Mesenteric fat pad (tissue), 1 donor: Measurements from ENCODE around the gene ALS2CL. TPM values are rescaled to one million over a fixed set of nuclear protein-coding genes. Genes with fewer than 3 reads are reported as not detected.
"Not testable (repeated sequence)": the region's sequence is repeated elsewhere in the genome, so short reads cannot be mapped to it uniquely, and the experiment has no call there.

Experiments
- DNase-seq: peaks from one replicate; pipeline ENCODE4 v3.0.0-alpha.2; 2020; ENCODE audit warnings: low spot score
- total RNA-seq: library from RNA; stranded (reverse); fragmentation: NEBNext Ultra II Directional; extraction: Animal tissue kit (Norgen Biotek cat#: 25700); gene quantifications from one replicate; pipeline ENCODE4 v1.2.1, GENCODE V29; 2021
- donor health status: DM: yes; HTN: yes; CAD: no.

Gene ALS2CL
- total RNA-seq, 1 donor from 2014 or later, result 8.4 TPM

- no peak for DNase-seq
Measured at GRCh38 chr3:46705022-46705530, 11.6 kb upstream of the ALS2CL start.

DNA sequence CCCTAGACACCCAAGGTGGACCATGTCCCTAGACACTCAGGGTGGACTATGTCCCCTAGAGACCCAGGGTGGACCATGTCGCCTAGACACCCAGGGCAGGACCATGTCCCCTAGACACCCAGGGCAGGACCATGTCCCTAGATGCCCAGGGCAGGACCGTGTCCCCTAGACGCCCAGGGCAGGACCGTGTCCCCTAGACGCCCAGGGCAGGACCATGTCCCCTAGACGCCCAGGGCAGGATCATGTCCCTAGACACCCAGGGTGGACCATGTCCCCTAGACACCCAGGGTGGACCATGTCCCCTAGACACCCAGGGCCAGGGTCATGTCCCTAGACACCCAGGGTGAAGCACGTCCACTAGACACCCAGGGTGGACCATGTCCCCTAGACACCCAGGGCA lies 10.9 kb upstream of the ALS2CL start:
- not testable (repeated sequence) for DNase-seq

- no peak for DNase-seq
Measured at GRCh38 chr3:46703013-46703520, 9.6 kb upstream of the ALS2CL start.

- DNase-seq, result no peak
Measured at GRCh38 chr3:46702246-46703012, 8.9 kb upstream of the ALS2CL start.

DNA sequence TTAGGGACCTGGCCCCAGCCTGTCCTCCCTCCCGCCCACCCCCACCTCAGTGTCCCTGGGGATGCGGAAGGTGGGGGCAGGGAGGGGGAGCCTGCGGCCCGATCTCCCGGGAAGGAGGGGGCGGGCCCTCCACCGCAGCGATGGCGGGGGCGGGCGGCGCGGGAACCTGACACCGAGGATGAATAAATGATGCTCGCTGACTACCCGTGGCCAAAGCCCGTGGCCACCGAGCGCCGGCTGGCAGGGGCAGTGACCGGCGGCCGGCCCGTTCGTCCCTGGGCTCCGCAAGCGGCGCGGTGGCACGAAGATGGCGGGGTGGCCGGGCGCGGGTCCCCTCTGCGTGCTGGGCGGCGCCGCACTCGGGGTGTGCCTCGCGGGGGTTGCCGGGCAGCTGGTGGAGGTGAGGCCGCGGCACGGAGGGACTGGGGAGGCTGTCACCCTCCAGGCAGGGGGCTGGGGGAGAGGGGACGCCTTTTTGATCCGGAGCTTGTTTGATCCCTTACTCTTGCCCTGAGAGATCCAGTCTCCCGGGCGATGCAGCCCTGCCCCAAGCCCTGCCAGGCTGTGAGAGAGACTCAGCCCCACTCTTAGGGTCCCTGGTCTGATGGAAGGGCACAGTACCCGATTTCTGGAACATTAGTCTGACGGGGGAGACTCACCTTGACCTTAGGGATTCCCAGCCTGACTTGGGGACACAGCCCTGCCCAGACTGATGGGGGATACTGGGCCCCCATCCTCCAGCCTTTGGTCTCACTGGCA lies 7.9 kb upstream of the ALS2CL start, which contains the start of gene TMIE:
TMIE (plus strand) TSS at position 212 of the 759 bp plus-strand sequence; CDS start at position 308, 96 bp downstream.
- no peak for DNase-seq

DNA sequence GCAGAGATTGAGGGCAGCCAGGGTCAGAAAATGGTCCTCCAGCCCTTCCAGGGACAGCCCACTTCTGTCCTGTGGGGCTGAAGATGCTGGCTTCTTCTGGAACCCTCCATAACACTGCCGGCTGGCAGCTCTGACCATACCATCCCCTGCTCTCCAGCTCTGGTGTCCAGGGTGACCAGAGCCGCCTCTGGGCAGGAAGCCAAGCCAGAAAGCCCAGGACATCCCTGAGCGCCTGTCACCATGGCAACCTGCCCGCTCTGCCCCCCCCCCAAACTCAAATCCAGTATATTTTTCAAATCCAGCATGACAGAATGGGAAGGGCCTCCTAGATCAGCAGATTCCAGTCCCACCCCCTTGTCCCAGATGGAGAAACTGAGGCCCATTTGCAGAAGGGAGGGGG lies 7.3 kb upstream of the ALS2CL start:
- no peak for DNase-seq

DNA sequence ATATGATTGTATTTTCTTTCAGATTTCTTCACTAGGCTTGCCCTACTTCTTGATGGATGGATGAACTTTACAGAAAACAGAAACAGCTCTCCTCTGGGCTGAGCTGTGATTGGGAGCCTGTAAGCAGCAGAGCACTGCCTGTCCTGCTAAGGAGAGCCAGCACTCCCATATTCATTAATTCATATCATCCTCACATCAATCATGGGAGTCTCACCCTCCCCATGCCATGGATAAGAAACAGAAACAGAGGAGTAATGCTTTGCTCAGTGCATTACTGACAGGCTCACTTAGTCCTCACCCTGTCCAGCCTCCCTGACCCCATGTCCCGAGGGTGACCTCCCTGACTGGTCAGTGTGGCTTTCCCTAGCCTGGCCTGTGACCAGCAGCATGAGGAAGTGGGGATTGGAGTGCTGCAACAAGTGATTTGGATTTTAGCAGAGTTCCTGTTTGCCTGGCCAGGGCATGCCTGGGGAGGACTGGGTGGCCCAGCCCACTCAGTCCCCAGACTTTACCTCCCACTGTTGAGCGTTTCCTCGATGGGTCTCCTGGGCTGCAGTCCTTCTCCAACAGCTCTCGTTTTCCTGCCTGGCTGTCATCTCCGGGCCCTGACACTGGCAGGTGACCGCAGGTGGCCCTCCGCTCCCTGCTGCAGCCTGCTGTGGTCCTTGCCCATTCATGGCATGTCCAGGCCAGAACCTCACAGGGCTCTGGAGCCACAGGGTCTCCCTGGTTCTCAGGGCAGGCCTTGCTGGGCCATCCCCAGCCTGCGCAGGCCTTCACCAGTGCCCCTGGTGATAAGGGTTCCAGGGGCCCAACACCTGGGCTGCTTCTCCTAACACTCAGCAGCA lies 6.4 kb upstream of the ALS2CL start:
- DNase-seq, result no peak

GRCh38 chr3:46695962-46696894 lies 2.7 kb upstream of the ALS2CL start:
- no peak for DNase-seq

GRCh38 chr3:46695177-46695961 lies 1.9 kb upstream of the ALS2CL start:
- DNase-seq, result no peak

GRCh38 chr3:46694520-46694919 lies 1.0 kb upstream of the ALS2CL start:
- no peak for DNase-seq

DNA sequence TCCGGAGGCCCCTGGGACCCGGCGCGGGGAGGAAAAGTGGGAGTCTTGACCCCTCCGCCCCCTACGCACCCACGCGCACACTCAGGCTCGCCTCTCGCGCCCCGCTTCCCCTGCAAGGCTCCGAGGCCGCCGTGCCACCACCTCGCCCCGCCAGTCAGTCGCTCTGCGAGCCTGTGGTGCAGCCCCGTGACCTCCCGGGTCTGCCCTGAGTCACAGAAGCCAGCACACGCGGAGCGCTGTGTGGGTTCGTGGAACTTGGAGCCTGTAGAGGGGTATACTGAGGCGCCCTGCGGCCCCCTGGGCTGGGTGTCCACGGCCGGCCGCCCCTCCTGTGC lies 380 bp upstream of the ALS2CL start:
- no peak for DNase-seq

DNA sequence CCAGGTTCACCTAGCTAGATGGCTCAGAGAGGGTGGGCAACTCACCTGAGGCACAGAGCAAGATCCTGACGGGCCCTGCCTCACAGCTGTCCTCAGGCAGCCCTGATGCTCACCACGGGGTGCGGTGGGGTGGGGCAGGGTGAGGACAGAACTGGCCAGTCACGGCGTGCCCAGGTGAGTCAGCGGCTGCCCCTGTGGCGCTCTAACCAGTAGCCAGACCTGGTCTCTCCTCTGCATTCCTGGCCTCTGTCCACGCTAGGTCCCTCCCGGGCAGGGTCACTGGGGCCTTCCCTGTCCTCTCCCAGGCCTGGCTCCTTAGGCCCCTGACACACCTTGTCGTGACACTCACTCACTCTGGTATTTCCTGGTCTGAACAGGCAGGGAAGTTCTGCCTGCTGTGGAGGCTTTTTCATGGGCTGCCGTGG lies 901 bp downstream of the ALS2CL start:
- DNase-seq, result no peak

DNA sequence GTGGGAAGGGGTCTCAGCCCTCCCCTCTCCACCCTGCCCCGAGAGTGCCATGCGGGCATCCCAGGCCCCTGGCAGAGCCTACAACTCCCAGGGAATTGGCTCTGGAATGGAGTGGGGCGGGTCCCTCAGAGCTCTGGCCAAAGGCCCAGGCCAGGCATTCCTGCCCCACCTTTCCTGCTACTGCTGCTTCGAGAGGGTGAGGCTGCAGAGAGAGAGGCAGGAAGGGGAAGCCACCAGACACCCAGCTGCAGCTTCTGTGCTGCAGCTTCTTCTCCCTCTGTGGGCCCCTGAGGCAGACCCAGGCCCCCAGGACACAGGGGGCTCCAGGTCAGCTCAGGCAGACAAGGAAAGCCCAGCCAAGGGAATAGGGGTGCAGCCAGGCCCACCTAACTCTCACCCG lies 2.7 kb downstream of the ALS2CL start:
- no peak for DNase-seq

GRCh38 chr3:46685446-46685845 lies 8.0 kb downstream of the ALS2CL start:
- DNase-seq, result no peak

DNA sequence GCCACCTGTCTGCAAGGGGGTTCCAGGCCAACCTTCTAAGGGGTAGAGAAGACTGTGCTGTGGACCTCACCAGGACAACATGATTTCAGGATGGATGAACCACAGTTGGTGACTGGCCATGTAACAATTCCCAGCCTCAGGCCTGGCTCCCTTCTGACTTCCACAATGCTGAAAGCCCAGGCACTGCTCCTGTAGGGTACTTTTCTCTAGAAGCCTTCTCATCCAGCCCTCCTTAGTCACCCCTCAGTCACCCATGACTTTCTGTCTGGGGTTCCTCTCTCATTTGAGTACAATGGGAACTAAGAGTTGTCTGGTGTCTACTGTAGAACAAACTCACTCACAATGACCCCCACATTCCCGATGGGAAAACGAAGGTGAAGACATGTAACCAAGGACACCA lies 8.6 kb downstream of the ALS2CL start:
- no peak for DNase-seq

- no peak for DNase-seq
Measured at GRCh38 chr3:46682974-46683373, 10.5 kb downstream of the ALS2CL start.

DNA sequence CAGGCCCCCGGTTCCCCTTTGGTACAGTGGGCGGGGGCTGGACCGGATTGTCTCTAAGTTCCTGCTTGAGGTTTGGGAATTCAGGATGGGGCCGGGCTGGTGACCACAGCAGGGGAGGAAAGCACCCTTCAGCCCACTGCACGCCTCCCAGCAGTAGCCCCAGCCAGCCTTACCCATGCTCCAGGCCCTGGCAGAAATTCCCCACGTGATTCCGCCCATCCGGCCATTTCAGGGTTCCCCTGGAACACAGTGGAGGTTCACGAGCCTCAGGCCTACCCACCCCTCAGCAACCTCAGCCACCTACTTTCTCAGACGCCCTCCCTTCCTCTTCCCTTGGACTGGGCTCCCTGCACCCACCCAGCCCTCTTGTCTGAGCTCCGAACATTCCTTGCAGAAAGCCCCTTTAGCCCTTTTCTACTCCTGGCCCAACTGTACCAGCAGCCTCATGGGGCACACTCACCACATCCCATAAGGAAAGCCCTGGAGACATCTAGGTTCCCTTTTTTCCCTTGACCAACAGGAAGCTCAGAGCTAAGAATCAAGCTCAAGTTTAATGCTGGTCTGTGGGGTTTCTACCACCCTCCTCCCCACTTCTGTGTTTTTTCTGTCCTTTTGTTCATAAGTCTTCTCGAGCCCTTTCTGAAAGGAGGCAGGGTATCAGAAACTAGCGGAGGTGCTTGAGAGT lies 11.5 kb downstream of the ALS2CL start:
- no peak for DNase-seq

- no peak for DNase-seq
Measured at GRCh38 chr3:46681387-46681786, 12.1 kb downstream of the ALS2CL start.

DNA sequence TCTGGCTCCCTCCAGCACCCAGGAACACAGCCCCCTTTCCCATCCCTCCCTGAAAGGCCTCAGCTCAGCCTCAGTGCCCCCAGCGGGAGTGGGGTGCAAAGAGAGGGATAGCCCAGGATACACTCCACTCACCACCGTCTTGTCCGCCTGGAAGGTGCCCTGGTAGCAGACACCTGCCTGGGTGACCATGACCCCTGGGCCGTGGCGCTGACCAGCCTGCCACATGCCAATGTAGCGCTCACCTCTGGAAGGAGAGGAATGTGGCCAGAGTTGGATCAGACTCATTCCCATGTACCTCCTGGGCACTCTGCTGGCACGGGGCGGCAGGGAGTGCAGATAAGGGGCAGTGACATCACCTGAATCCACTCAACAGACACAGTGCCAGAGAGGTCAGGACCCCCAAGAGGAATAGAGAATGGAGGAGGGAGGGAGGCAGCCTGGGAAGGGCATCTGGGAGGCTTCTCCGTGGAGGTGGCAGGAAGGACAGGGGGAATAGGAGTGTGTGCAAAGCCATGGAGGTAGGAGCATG lies 13.1 kb downstream of the ALS2CL start:
- DNase-seq, result no peak
